SK-N-SH treated with all-trans-retinoic acid at 6 μM for 48 hours (cell line): ENCODE measurements around the gene PRRC2C.

Experiments used
- ATAC-seq: fragments of 200-7000 bp; cut with Tn5 transposase; 3 replicates; pipeline ENCODE4 v1.9.1; 2020; ENCODE audit warnings: mild to moderate bottlenecking, moderate library complexity
- ARNTL ChIP-seq: fragments of 450-650 bp; formaldehyde crosslinking; IDR thresholded peaks from 2 replicates; pipeline ENCODE4 v1.5.0; 2020; ENCODE audit warnings: low read depth, mild to moderate bottlenecking, moderate library complexity, borderline replicate concordance
- BACH2 ChIP-seq: fragments of 250-450 bp; sonication (Bioruptor Pico); IDR thresholded peaks from 2 replicates; pipeline ENCODE4 v1.9.0; 2021; ENCODE audit warnings: mild to moderate bottlenecking, borderline replicate concordance
- CSDC2 ChIP-seq: fragments of 250-450 bp; sonication (Bioruptor Pico); IDR thresholded peaks from 2 replicates; pipeline ENCODE4 v1.5.0; 2020; ENCODE audit warnings: mild to moderate bottlenecking, moderate library complexity
- ISL1 ChIP-seq: fragments of 250-450 bp; sonication (Bioruptor Pico); IDR thresholded peaks from 2 replicates; pipeline ENCODE4 v2.1.2; 2022; ENCODE audit warnings: mild to moderate bottlenecking, moderate library complexity
- OSR1 ChIP-seq: fragments of 250-450 bp; sonication (Bioruptor Pico); IDR thresholded peaks from 2 replicates; pipeline ENCODE4 v1.8.0; 2022; ENCODE audit warnings: moderate library complexity, mild to moderate bottlenecking, inconsistent platforms
- PPARA ChIP-seq: fragments of 250-450 bp; sonication (Bioruptor Pico); IDR thresholded peaks from 2 replicates; pipeline ENCODE4 v1.5.0; 2020; ENCODE audit warnings: mild to moderate bottlenecking, borderline replicate concordance
- SNAI2 ChIP-seq: fragments of 250-450 bp; sonication (Bioruptor Pico); IDR thresholded peaks from 2 replicates; pipeline ENCODE4 v1.5.0; 2020; ENCODE audit warnings: mild to moderate bottlenecking, moderate library complexity
- TCF4 ChIP-seq: fragments of 250-450 bp; sonication (Bioruptor Pico); IDR thresholded peaks from 2 replicates; pipeline ENCODE4 v1.8.0; 2021; ENCODE audit warnings: mild to moderate bottlenecking, moderate library complexity, borderline replicate concordance
- TOX ChIP-seq: fragments of 250-450 bp; sonication (Bioruptor Pico); IDR thresholded peaks from 2 replicates; pipeline ENCODE4 v1.8.0; 2021; ENCODE audit warnings: mild to moderate bottlenecking, moderate library complexity, borderline replicate concordance
- ZC3H10 ChIP-seq: fragments of 250-450 bp; sonication (Bioruptor Pico); IDR thresholded peaks from 2 replicates; pipeline ENCODE4 v1.5.1; 2021; ENCODE audit warnings: mild to moderate bottlenecking, moderate library complexity
- ZFP3 ChIP-seq: fragments of 250-450 bp; sonication (Bioruptor Pico); IDR thresholded peaks from 2 replicates; pipeline ENCODE4 v1.5.0; 2020; ENCODE audit warnings: mild to moderate bottlenecking, moderate library complexity
- ZFP30 ChIP-seq: fragments of 450-650 bp; formaldehyde crosslinking; IDR thresholded peaks from 2 replicates; pipeline ENCODE4 v1.5.0; 2022; ENCODE audit warnings: mild to moderate bottlenecking, moderate library complexity
- ZNF70 ChIP-seq: fragments of 450-650 bp; formaldehyde crosslinking; IDR thresholded peaks from 2 replicates; pipeline ENCODE4 v1.5.0; 2020; ENCODE audit warnings: mild to moderate bottlenecking, moderate library complexity
- ZNF8 ChIP-seq: fragments of 450-650 bp; formaldehyde crosslinking; IDR thresholded peaks from 2 replicates; pipeline ENCODE4 v1.5.0; 2020; ENCODE audit warnings: mild to moderate bottlenecking, moderate library complexity
- TF ChIP-seq, protein P1 (sequence below): fragments of 250-450 bp; sonication (Bioruptor Pico); IDR thresholded peaks from 2 replicates; pipeline ENCODE4 v1.5.0; 2020; ENCODE audit warnings: mild to moderate bottlenecking, moderate library complexity
- TF ChIP-seq, protein P2 (sequence below): fragments of 250-450 bp; sonication (Bioruptor Pico); IDR thresholded peaks from 2 replicates; pipeline ENCODE4 v1.5.1; 2021; ENCODE audit warnings: mild to moderate bottlenecking, moderate library complexity
- TF ChIP-seq, protein P3 (sequence below): fragments of 250-450 bp; sonication (Bioruptor Pico); IDR thresholded peaks from 2 replicates; pipeline ENCODE4 v1.5.1; 2020; ENCODE audit warnings: low read depth, mild to moderate bottlenecking, moderate library complexity
- TF ChIP-seq, protein P4 (sequence below): fragments of 250-450 bp; sonication (Bioruptor Pico); IDR thresholded peaks from 2 replicates; pipeline ENCODE4 v1.8.0; 2020; ENCODE audit warnings: mild to moderate bottlenecking, moderate library complexity, borderline replicate concordance
- TF ChIP-seq, protein P5 (sequence below): fragments of 250-450 bp; sonication (Bioruptor Pico); IDR thresholded peaks from 2 replicates; pipeline ENCODE4 v1.8.0; 2021; ENCODE audit warnings: low read depth, mild to moderate bottlenecking, moderate library complexity, borderline replicate concordance

PRRC2C gene

DNA sequence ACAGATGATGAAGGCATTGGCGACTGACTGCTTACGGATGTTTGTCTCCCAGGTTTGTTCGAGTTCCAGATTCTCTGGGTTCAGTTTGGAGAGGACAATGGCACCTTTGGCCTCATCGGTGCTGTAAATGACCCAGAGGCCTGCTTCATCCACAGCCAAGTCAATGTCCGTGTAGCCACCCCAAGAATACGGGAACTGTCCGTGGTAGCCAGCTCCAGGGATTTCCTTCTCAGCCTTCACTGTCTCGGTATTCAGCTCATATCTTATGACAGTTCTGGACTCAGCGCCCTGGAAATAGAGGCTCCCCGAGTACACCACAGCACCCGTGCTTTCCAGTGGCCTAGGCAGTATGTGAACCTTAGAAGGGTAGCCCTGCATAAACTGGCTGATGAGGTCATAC is 150.8 kb downstream of the PRRC2C start:
- ATAC-seq: no peak; the same call in 2 of the 3 replicates
- TF ChIP-seq ZNF8 (CRISPR knock-in tag): no peak
- TF ChIP-seq SNAI2 (CRISPR knock-in tag): no peak

DNA sequence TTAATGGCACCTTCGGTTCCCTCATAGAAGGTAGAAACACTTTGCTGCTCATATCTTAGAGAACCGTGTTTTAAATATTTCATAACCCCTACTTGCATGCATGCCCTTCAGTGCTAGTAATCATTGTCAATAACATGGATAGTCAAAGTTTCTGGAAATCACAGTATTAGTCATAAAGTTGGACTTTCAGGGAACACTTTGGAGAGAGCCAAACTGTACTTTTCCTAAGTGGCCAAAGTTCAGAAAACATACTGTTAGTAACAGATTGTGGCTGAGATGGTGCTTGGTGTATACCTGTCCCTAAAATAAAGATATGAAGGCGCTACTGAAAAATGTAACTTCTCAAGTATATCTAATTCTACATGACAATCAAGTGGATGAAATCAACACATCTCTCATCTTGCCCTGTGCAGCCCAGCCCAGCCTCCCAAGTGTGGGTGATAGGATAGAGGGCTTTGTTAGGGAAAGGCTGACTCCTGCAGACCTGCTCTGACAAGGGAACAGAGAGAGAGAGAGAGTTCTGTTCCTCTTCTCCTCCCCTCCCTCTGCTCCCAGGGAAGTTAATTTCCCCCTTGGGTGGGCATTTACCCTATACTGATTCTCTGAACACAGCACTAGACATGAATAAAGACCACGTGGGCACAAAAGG is 152.7 kb downstream of the PRRC2C start:
- no peak for TF ChIP-seq TCF4
- no peak for TF ChIP-seq BACH2
- TF ChIP-seq, protein P1, sequence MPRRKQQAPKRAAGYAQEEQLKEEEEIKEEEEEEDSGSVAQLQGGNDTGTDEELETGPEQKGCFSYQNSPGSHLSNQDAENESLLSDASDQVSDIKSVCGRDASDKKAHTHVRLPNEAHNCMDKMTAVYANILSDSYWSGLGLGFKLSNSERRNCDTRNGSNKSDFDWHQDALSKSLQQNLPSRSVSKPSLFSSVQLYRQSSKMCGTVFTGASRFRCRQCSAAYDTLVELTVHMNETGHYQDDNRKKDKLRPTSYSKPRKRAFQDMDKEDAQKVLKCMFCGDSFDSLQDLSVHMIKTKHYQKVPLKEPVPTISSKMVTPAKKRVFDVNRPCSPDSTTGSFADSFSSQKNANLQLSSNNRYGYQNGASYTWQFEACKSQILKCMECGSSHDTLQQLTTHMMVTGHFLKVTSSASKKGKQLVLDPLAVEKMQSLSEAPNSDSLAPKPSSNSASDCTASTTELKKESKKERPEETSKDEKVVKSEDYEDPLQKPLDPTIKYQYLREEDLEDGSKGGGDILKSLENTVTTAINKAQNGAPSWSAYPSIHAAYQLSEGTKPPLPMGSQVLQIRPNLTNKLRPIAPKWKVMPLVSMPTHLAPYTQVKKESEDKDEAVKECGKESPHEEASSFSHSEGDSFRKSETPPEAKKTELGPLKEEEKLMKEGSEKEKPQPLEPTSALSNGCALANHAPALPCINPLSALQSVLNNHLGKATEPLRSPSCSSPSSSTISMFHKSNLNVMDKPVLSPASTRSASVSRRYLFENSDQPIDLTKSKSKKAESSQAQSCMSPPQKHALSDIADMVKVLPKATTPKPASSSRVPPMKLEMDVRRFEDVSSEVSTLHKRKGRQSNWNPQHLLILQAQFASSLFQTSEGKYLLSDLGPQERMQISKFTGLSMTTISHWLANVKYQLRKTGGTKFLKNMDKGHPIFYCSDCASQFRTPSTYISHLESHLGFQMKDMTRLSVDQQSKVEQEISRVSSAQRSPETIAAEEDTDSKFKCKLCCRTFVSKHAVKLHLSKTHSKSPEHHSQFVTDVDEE (CRISPR knock-in tag): no peak
- TF ChIP-seq, protein P2, sequence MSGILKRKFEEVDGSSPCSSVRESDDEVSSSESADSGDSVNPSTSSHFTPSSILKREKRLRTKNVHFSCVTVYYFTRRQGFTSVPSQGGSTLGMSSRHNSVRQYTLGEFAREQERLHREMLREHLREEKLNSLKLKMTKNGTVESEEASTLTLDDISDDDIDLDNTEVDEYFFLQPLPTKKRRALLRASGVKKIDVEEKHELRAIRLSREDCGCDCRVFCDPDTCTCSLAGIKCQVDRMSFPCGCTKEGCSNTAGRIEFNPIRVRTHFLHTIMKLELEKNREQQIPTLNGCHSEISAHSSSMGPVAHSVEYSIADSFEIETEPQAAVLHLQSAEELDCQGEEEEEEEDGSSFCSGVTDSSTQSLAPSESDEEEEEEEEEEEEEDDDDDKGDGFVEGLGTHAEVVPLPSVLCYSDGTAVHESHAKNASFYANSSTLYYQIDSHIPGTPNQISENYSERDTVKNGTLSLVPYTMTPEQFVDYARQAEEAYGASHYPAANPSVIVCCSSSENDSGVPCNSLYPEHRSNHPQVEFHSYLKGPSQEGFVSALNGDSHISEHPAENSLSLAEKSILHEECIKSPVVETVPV (CRISPR knock-in tag): no peak
- no peak for TF ChIP-seq OSR1 (CRISPR knock-in tag)
- no peak for TF ChIP-seq ZNF70 (CRISPR knock-in tag)
- TF ChIP-seq, protein P3, sequence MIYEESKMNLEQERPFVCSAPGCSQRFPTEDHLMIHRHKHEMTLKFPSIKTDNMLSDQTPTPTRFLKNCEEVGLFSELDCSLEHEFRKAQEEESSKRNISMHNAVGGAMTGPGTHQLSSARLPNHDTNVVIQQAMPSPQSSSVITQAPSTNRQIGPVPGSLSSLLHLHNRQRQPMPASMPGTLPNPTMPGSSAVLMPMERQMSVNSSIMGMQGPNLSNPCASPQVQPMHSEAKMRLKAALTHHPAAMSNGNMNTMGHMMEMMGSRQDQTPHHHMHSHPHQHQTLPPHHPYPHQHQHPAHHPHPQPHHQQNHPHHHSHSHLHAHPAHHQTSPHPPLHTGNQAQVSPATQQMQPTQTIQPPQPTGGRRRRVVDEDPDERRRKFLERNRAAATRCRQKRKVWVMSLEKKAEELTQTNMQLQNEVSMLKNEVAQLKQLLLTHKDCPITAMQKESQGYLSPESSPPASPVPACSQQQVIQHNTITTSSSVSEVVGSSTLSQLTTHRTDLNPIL (CRISPR knock-in tag): no peak
- no peak for TF ChIP-seq ISL1
- no peak for TF ChIP-seq ARNTL (CRISPR knock-in tag)
- no peak for ATAC-seq

DNA sequence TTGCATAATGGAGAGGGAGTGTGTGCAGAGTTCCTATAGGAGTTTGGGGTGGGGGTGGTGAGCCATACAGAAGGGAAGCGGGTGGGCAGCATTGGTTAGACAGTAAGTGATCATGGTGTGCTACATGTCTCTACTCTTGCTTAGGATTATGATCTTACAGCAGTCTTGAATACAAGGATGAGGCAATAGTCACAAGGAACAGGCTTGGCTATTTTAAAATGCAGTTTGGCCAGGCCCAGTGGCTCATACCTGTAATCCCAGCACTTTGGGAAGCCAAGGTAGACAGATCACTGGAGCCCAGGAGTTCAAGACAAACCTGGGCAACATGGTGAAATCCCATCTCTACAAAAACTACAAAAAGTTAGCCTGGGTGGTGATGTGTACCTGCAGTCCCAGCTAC is 154.9 kb downstream of the PRRC2C start:
- TF ChIP-seq CSDC2 (CRISPR knock-in tag) (no peak), ZC3H10 (CRISPR knock-in tag) (no peak), ZFP30 (CRISPR knock-in tag) (no peak), ZFP3 (no peak), ISL1 (no peak), OSR1 (CRISPR knock-in tag) (no peak), PPARA (CRISPR knock-in tag) (no peak), TOX (no peak)
- TF ChIP-seq, protein P4, sequence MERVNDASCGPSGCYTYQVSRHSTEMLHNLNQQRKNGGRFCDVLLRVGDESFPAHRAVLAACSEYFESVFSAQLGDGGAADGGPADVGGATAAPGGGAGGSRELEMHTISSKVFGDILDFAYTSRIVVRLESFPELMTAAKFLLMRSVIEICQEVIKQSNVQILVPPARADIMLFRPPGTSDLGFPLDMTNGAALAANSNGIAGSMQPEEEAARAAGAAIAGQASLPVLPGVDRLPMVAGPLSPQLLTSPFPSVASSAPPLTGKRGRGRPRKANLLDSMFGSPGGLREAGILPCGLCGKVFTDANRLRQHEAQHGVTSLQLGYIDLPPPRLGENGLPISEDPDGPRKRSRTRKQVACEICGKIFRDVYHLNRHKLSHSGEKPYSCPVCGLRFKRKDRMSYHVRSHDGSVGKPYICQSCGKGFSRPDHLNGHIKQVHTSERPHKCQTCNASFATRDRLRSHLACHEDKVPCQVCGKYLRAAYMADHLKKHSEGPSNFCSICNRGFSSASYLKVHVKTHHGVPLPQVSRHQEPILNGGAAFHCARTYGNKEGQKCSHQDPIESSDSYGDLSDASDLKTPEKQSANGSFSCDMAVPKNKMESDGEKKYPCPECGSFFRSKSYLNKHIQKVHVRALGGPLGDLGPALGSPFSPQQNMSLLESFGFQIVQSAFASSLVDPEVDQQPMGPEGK (CRISPR knock-in tag): no peak
- TF ChIP-seq, protein P3 (CRISPR knock-in tag): no peak
- TF ChIP-seq, protein P5, sequence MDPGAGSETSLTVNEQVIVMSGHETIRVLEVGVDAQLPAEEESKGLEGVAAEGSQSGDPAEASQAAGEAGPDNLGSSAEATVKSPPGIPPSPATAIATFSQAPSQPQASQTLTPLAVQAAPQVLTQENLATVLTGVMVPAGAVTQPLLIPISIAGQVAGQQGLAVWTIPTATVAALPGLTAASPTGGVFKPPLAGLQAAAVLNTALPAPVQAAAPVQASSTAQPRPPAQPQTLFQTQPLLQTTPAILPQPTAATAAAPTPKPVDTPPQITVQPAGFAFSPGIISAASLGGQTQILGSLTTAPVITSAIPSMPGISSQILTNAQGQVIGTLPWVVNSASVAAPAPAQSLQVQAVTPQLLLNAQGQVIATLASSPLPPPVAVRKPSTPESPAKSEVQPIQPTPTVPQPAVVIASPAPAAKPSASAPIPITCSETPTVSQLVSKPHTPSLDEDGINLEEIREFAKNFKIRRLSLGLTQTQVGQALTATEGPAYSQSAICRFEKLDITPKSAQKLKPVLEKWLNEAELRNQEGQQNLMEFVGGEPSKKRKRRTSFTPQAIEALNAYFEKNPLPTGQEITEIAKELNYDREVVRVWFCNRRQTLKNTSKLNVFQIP: no peak
- ATAC-seq: no peak
